DOHH2 (cell line): ENCODE measurements around the gene ARL15.

Experiments used
- H3F3A ChIP-seq: fragments of 200-600 bp; sonication (generic), shearing (Covaris generic); 2 replicates; pipeline ENCODE4 v1.6.0; 2016; ENCODE audit warnings: antibody characterized with exemption, mild to moderate bottlenecking; ENCODE audit not compliant: control insufficient read depth, insufficient read depth
- H3K27ac ChIP-seq: fragments of 200-600 bp; sonication (generic); 2 replicates; pipeline ENCODE4 v1.5.1; 2014; ENCODE audit warnings: low read depth, mild to moderate bottlenecking, low read length, moderate library complexity
- H3K27me3 ChIP-seq: fragments of 200-600 bp; sonication (generic); 2 replicates; pipeline ENCODE4 v1.6.1; 2014; ENCODE audit warnings: mild to moderate bottlenecking, low read length, mixed read lengths; ENCODE audit not compliant: control insufficient read depth
- H3K36me3 ChIP-seq: fragments of 200-600 bp; sonication (generic); 2 replicates; pipeline ENCODE4 v1.6.1; 2014; ENCODE audit warnings: mild to moderate bottlenecking, low read length, moderate library complexity, mixed read lengths; ENCODE audit not compliant: control insufficient read depth
- H3K4me1 ChIP-seq: fragments of 200-600 bp; sonication (generic); 2 replicates; pipeline ENCODE4 v1.6.1; 2014; ENCODE audit warnings: mild to moderate bottlenecking, low read length, mixed read lengths; ENCODE audit not compliant: control insufficient read depth
- H3K4me2 ChIP-seq: fragments of 200-600 bp; sonication (generic); 2 replicates; pipeline ENCODE4 v1.6.0; 2014; ENCODE audit warnings: mild to moderate bottlenecking, low read length, moderate library complexity
- H3K4me3 ChIP-seq: fragments of 200-600 bp; sonication (generic); 2 replicates; pipeline ENCODE4 v1.5.1; 2014; ENCODE audit warnings: mild to moderate bottlenecking, low read length, mixed read lengths
- H3K79me2 ChIP-seq: fragments of 200-600 bp; sonication (generic); 2 replicates; pipeline ENCODE4 v1.6.1; 2014; ENCODE audit warnings: mild to moderate bottlenecking, low read length, mixed read lengths; ENCODE audit not compliant: control insufficient read depth
- H3K9me2 ChIP-seq: fragments of 200-600 bp; sonication (generic); replicated peaks from 2 replicates; pipeline ENCODE4 v1.6.1; 2014; ENCODE audit warnings: mild to moderate bottlenecking, low read length, mixed read lengths; ENCODE audit not compliant: control insufficient read depth
- H3K9me3 ChIP-seq: fragments of 200-600 bp; sonication (generic); 2 replicates; pipeline ENCODE4 v1.6.1; 2014; ENCODE audit warnings: antibody characterized with exemption, low read length, mixed read lengths; ENCODE audit not compliant: control insufficient read depth, insufficient read depth
- H4K20me1 ChIP-seq: fragments of 200-600 bp; sonication (generic); 2 replicates; pipeline ENCODE4 v1.6.0; 2014; ENCODE audit warnings: low read depth, mild to moderate bottlenecking, antibody characterized with exemption, low read length, moderate library complexity; ENCODE audit not compliant: control insufficient read depth, insufficient read depth
- CTCF ChIP-seq: fragments of 200-600 bp; sonication (generic); IDR thresholded peaks from one replicate; pipeline ENCODE4 v1.5.1; 2014; ENCODE audit warnings: antibody characterized with exemption, mild to moderate bottlenecking, low read depth, low read length; ENCODE audit not compliant: poor library complexity, severe bottlenecking
- EZH2phosphoT487 ChIP-seq: fragments of 200-600 bp; sonication (generic); IDR thresholded peaks from 2 replicates; pipeline ENCODE4 v1.6.1; 2017; ENCODE audit warnings: borderline replicate concordance, mild to moderate bottlenecking, antibody characterized with exemption, low read length, moderate library complexity, mixed read lengths

ARL15 gene

GRCh38 chr5:54040018-54040417 is 270.4 kb downstream of the ARL15 start:
- H3K9me3 ChIP-seq: no peaks in the 10 kb centered on the region
- no peaks in the 10 kb centered on the region for H3F3A ChIP-seq
- no peaks in the 10 kb centered on the region for H3K9me2 ChIP-seq
- H3K27me3 ChIP-seq: no peaks in the 10 kb centered on the region
- H3K27ac ChIP-seq: no peak overlapping the region
- H3K36me3 ChIP-seq: no peaks in the 10 kb centered on the region
- no peaks in the 10 kb centered on the region for H3K79me2 ChIP-seq
- no peak overlapping the region for H3K4me2 ChIP-seq
- H4K20me1 ChIP-seq: no peaks in the 10 kb centered on the region
- H3K4me1 ChIP-seq: no peaks in the 10 kb centered on the region
- no peak overlapping the region for H3K4me3 ChIP-seq
- TF ChIP-seq EZH2phosphoT487 (no peak), CTCF (no peak)

DNA sequence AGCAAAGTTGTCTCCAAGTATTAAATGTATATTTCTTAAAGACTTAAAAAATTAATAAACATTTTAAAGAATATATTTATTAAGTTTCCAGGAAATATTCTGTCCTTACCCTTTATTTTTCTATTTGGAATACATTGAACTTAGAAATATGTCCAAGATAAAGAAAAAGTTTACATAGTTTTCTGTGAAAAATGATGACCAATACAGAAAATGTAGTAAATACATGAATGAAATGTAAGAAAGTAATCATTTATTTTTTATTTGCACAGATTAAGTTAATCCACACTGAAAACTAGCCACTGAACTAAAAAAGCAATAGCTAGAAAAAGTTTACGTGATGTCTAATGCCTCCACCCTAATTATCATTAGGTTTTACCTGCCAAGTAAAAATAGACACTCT is 273.2 kb downstream of the ARL15 start:
- Histone ChIP-seq H3K4me3 (no peak overlapping the region), H3K36me3 (no peaks in the 10 kb centered on the region), H3K27me3 (no peaks in the 10 kb centered on the region), H3F3A (no peaks in the 10 kb centered on the region), H3K4me2 (no peak overlapping the region), H3K79me2 (no peaks in the 10 kb centered on the region), H3K9me3 (no peaks in the 10 kb centered on the region), H4K20me1 (no peaks in the 10 kb centered on the region), H3K27ac (no peak overlapping the region), H3K9me2 (no peaks in the 10 kb centered on the region), H3K4me1 (no peaks in the 10 kb centered on the region)
- TF ChIP-seq EZH2phosphoT487 (no peak), CTCF (no peak)

DNA sequence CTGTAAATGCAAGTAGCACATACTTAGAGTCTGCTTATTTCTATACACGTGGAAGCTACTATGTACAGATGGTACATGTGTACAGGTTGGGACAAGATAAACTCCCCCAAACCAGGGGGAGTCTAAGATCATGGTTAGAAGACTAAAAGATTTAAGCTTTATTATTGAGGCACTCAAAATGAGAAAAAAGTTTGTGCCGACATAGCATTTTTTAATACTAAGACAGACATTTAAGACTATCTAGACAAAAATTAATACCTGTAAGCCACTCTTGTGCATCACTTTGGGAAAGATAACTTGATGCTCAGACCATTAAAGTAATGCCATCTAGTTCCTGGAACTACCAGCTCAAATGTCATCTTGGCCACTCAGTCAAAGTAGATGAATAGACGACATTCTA is 279.4 kb downstream of the ARL15 start:
- no peak overlapping the region for H3K4me2 ChIP-seq
- H3K36me3 ChIP-seq: no peaks in the 10 kb centered on the region
- no peaks in the 10 kb centered on the region for H3K9me2 ChIP-seq
- H3K4me3 ChIP-seq: no peak overlapping the region
- no peak for TF ChIP-seq CTCF
- TF ChIP-seq EZH2phosphoT487: no peak
- H3F3A ChIP-seq: no peaks in the 10 kb centered on the region
- no peaks in the 10 kb centered on the region for H3K79me2 ChIP-seq
- H3K4me1 ChIP-seq: no peaks in the 10 kb centered on the region
- H3K27me3 ChIP-seq: no peaks in the 10 kb centered on the region
- no peaks in the 10 kb centered on the region for H3K9me3 ChIP-seq
- no peaks in the 10 kb centered on the region for H4K20me1 ChIP-seq
- no peak overlapping the region for H3K27ac ChIP-seq

- Histone ChIP-seq H3K4me2 (no peak overlapping the region), H3K9me3 (no peaks in the 10 kb centered on the region), H3K27ac (no peak overlapping the region), H3K4me3 (no peak overlapping the region), H4K20me1 (no peaks in the 10 kb centered on the region), H3F3A (no peaks in the 10 kb centered on the region), H3K27me3 (no peaks in the 10 kb centered on the region), H3K4me1 (no peaks in the 10 kb centered on the region), H3K79me2 (no peaks in the 10 kb centered on the region), H3K9me2 (no peaks in the 10 kb centered on the region), H3K36me3 (no peaks in the 10 kb centered on the region)
- TF ChIP-seq CTCF (no peak), EZH2phosphoT487 (no peak)
Measured at GRCh38 chr5:54024466-54024865, 285.9 kb downstream of the ARL15 start.
